H1 (cell line): Measurements from ENCODE around the gene MYO1D. TPM values are rescaled to one million over a fixed set of nuclear protein-coding genes. Genes with fewer than 3 reads are reported as not detected.

ENCODE experiments used
- CTCF ChIA-PET: fragments of 300-600 bp; sonication (Branson Sonifier 250); formaldehyde crosslinking; loops from one replicate; lab custom pipeline; 2021; ENCODE audit not compliant: partially characterized antibody; lab: Charles Lee
- POLR2A ChIA-PET: fragments of 300-600 bp; sonication (Branson Sonifier 250); formaldehyde crosslinking; loops from one replicate; lab custom pipeline; 2021; ENCODE audit warnings: inconsistent platforms; ENCODE audit not compliant: partially characterized antibody; lab: Charles Lee
- DNase-seq, 2 experiments: peaks; one replicate each; pipeline versions ENCODE4 v3.0.0 to v3.0.0-alpha.2; 2010 to 2022; ENCODE audit warnings: low spot score in 2 of 2, low read depth in 1 of 2, mixed read lengths in 1 of 2
- FAIRE-seq: peaks from 2 replicates; lab custom pipeline; 2011; peaks lifted over from hg19 to GRCh38; lab: Jason Lieb, UNC
- H2AFZ ChIP-seq: 2 replicates; pipeline ENCODE4 v1.8.1; 2012; ENCODE audit warnings: low read length, inconsistent platforms
- H2AK5ac ChIP-seq: 2 replicates; pipeline ENCODE4 v1.6.1; 2013; ENCODE audit warnings: low read depth, low read length
- H2BK120ac ChIP-seq: replicated peaks from 2 replicates; pipeline ENCODE3; 2013; ENCODE audit warnings: low read depth, low read length, inconsistent platforms
- H2BK12ac ChIP-seq: 2 replicates; pipeline ENCODE4 v1.6.1; 2013; ENCODE audit warnings: low read depth, low read length
- H2BK15ac ChIP-seq: 2 replicates; pipeline ENCODE4 v1.6.1; 2013; ENCODE audit warnings: low read length
- H2BK20ac ChIP-seq: 2 replicates; pipeline ENCODE4 v1.6.1; 2013; ENCODE audit warnings: low read length
- H2BK5ac ChIP-seq: 2 replicates; pipeline ENCODE4 v1.6.1; 2013; ENCODE audit warnings: low read depth, low read length
- H3K14ac ChIP-seq: 2 replicates; pipeline ENCODE4 v1.6.1; 2013; ENCODE audit warnings: inconsistent platforms; ENCODE audit not compliant: insufficient read length
- H3K18ac ChIP-seq: 2 replicates; pipeline ENCODE4 v1.6.1; 2013; ENCODE audit warnings: low read length; ENCODE audit errors: extremely low read depth
- H3K23ac ChIP-seq: 2 replicates; pipeline ENCODE4 v1.6.1; 2013; ENCODE audit warnings: inconsistent platforms; ENCODE audit not compliant: insufficient read length
- H3K23me2 ChIP-seq: 2 replicates; pipeline ENCODE4 v1.6.1; 2013; ENCODE audit warnings: low read depth, low read length
- H3K27ac ChIP-seq: 2 replicates; pipeline ENCODE4 v1.6.1; 2011; ENCODE audit warnings: low read depth, low read length, inconsistent platforms
- H3K27me3 ChIP-seq, 4 experiments: replicated peaks in 1 of 4; 1 replicate in 1 of 4; 2 replicates in 3 of 4; pipeline versions ENCODE4 v1.6.1 to v1.8.1; 2011 to 2013; ENCODE audit warnings: low read length in 3 of 4, mild to moderate bottlenecking in 3 of 4, inconsistent platforms in 2 of 4, mixed read lengths in 2 of 4, moderate library complexity in 1 of 4; ENCODE audit not compliant: control insufficient read depth in 3 of 4, insufficient read depth in 3 of 4; ENCODE audit errors: extremely low read depth in 1 of 4
- H3K36me3 ChIP-seq, 4 experiments: 2 replicates each; pipeline versions ENCODE4 v1.6.1 to v1.8.1; 2011 to 2013; ENCODE audit warnings: mild to moderate bottlenecking in 4 of 4, low read length in 3 of 4, moderate library complexity in 2 of 4, control low read depth in 1 of 4, inconsistent platforms in 1 of 4; ENCODE audit not compliant: insufficient read depth in 4 of 4, control insufficient read depth in 2 of 4
- H3K4ac ChIP-seq: replicated peaks from 2 replicates; pipeline ENCODE3; 2013; ENCODE audit warnings: low read length, low read depth, mixed read lengths, inconsistent platforms; ENCODE audit not compliant: insufficient read length
- H3K4me1 ChIP-seq, 4 experiments: replicated peaks in 1 of 4; 1 replicate in 1 of 4; 2 replicates in 3 of 4; pipeline versions ENCODE4 v1.6.1 to v1.8.1; 2011 to 2013; ENCODE audit warnings: low read length in 3 of 4, inconsistent platforms in 2 of 4, mixed read lengths in 1 of 4; ENCODE audit not compliant: insufficient read depth in 4 of 4, control insufficient read depth in 3 of 4
- H3K4me2 ChIP-seq, 2 experiments: 2 replicates each; pipeline versions ENCODE4 v1.6.1 to v1.8.1; 2011 to 2013; ENCODE audit warnings: low read depth in 2 of 2, low read length in 2 of 2, control low read depth in 1 of 2, inconsistent platforms in 1 of 2, mild to moderate bottlenecking in 1 of 2; ENCODE audit not compliant: insufficient read depth in 1 of 2
- H3K4me3 ChIP-seq, 4 experiments: fragments of 200-600, 300-600 bp in 1 of 4; sonication (generic), shearing (Covaris generic), sonication (Bioruptor Twin) in 1 of 4; 2 replicates each; pipeline versions ENCODE4 v1.5.1 to v1.8.1; 2011 to 2016; ENCODE audit warnings: low read length in 4 of 4, low read depth in 3 of 4, control low read depth in 2 of 4, inconsistent platforms in 2 of 4, mild to moderate bottlenecking in 2 of 4, mixed read lengths in 1 of 4, moderate library complexity in 1 of 4; ENCODE audit not compliant: insufficient read depth in 2 of 4; ENCODE audit errors: extremely low read depth in 1 of 4
- H3K56ac ChIP-seq: replicated peaks from 2 replicates; pipeline ENCODE3; 2013; ENCODE audit warnings: low read depth, mild to moderate bottlenecking, mixed read lengths, low read length, inconsistent platforms; ENCODE audit not compliant: insufficient read length
- H3K79me1 ChIP-seq: 2 replicates; pipeline ENCODE4 v1.6.1; 2013; ENCODE audit warnings: low read depth, low read length, control low read depth
- H3K79me2 ChIP-seq, 2 experiments: 2 replicates each; pipeline versions ENCODE4 v1.6.1 to v1.8.1; 2012 to 2013; ENCODE audit warnings: low read length in 2 of 2, mild to moderate bottlenecking in 2 of 2, inconsistent platforms in 1 of 2; ENCODE audit not compliant: insufficient read depth in 2 of 2, control insufficient read depth in 1 of 2
- H3K9ac ChIP-seq, 4 experiments: replicated peaks in 1 of 4; 1 replicate in 1 of 4; 2 replicates in 3 of 4; pipeline versions ENCODE4 v1.6.1 to v1.8.1; 2011 to 2013; ENCODE audit warnings: low read depth in 3 of 4, low read length in 3 of 4, control low read depth in 2 of 4, mild to moderate bottlenecking in 2 of 4, moderate library complexity in 2 of 4, inconsistent platforms in 1 of 4; ENCODE audit errors: extremely low read depth in 1 of 4
- H3K9me3 ChIP-seq, 2 experiments: 2 replicates each; pipeline versions ENCODE4 v1.6.1 to v1.8.1; 2012 to 2013; ENCODE audit warnings: mild to moderate bottlenecking in 2 of 2, moderate library complexity in 2 of 2, control low read depth in 1 of 2, inconsistent platforms in 1 of 2, low read depth in 1 of 2, low read length in 1 of 2, mixed read lengths in 1 of 2; ENCODE audit not compliant: insufficient read depth in 2 of 2
- H4K20me1 ChIP-seq, 2 experiments: replicated peaks in 1 of 2; 2 replicates each; pipeline versions ENCODE3 to v1.8.1; 2011 to 2013; ENCODE audit warnings: inconsistent platforms in 2 of 2, low read length in 2 of 2, mild to moderate bottlenecking in 1 of 2; ENCODE audit not compliant: insufficient read depth in 2 of 2, control insufficient read depth in 1 of 2
- H4K5ac ChIP-seq: 2 replicates; pipeline ENCODE4 v1.6.1; 2013; ENCODE audit warnings: low read length, low read depth, mixed read lengths, inconsistent platforms; ENCODE audit not compliant: insufficient read length
- H4K8ac ChIP-seq: 2 replicates; pipeline ENCODE4 v1.8.0; 2013; ENCODE audit warnings: mild to moderate bottlenecking, moderate library complexity, low read length, inconsistent platforms; ENCODE audit not compliant: insufficient read depth; ENCODE audit errors: extremely low read depth
- H4K91ac ChIP-seq: replicated peaks from 2 replicates; pipeline ENCODE3; 2013; ENCODE audit warnings: low read length, mixed read lengths, inconsistent platforms; ENCODE audit not compliant: insufficient read length
- CBX8 ChIP-seq: fragments of 300-800, 300-1000 bp; sonication (generic); IDR thresholded peaks from 2 replicates; pipeline ENCODE4 v1.7.1; 2016; ENCODE audit warnings: low read depth, low read length, borderline replicate concordance
- GABPA ChIP-seq: IDR thresholded peaks from 2 replicates; pipeline ENCODE4 v1.6.1; 2011; ENCODE audit warnings: mild to moderate bottlenecking, low read length, moderate library complexity, borderline replicate concordance; ENCODE audit not compliant: insufficient read depth
- HDAC2 ChIP-seq, 2 experiments: fragments of 300-600 bp in 1 of 2; sonication (generic) in 1 of 2; IDR thresholded peaks; 2 replicates each; pipeline ENCODE4 v1.6.1; 2011 to 2012; ENCODE audit warnings: low read depth in 2 of 2, low read length in 2 of 2, mild to moderate bottlenecking in 2 of 2, moderate library complexity in 2 of 2, borderline replicate concordance in 1 of 2, inconsistent platforms in 1 of 2
- KDM1A ChIP-seq: fragments of 200-600, 300-600 bp; sonication (generic); IDR thresholded peaks from 2 replicates; pipeline ENCODE4 v1.7.1; 2016; ENCODE audit warnings: mild to moderate bottlenecking, low read length, borderline replicate concordance
- MAX ChIP-seq: IDR thresholded peaks from 2 replicates; pipeline ENCODE4 v1.6.1; 2012; ENCODE audit warnings: inconsistent platforms
- PHF8 ChIP-seq: fragments of 200-600 bp; sonication (generic); conservative IDR thresholded peaks from 2 replicates; pipeline ENCODE4 v1.7.1; 2012; ENCODE audit warnings: low read depth, mild to moderate bottlenecking, inconsistent platforms, low read length, moderate library complexity
- USF2 ChIP-seq: IDR thresholded peaks from 2 replicates; pipeline ENCODE4 v1.6.1; 2011; ENCODE audit warnings: low read length, improper control_type of control experiment
- WGBS, 2 experiments: shearing (Covaris generic) in 1 of 2; methylation state at CpG; one replicate each; pipeline versions ENCODE4 v1.1.6 to v1.1.7; 2013 to 2015; ENCODE audit warnings: low lambda C conversion rate in 2 of 2, mixed read lengths in 2 of 2, inconsistent platforms in 1 of 2, low coverage in 1 of 2, missing lambda C conversion rate in 1 of 2; ENCODE audit not compliant: insufficient replicate concordance in 2 of 2, insufficient coverage in 1 of 2, insufficient read length in 1 of 2; ENCODE audit errors: extremely low coverage in 1 of 2, missing lambda C conversion rate in 1 of 2; 5-methylcytosine and 5-hydroxymethylcytosine counted together
- polyA plus RNA-seq, 7 experiments: library from polyadenylated mRNA; depleted of rRNA in 3 of 7; stranded (reverse) in 5 of 7; unstranded in 2 of 7; fragments of >200 nt in 5 of 7; fragments of 200-250 nt in 2 of 7; gene quantifications; 1 replicate in 5 of 7; 2 replicates in 1 of 7; 4 replicates in 1 of 7; pipeline versions ENCODE4 v1.2.1 to v1.2.3, GENCODE V29; 2011 to 2013; ENCODE audit warnings: missing spikeins in 2 of 7, mixed read lengths in 2 of 7
- total RNA-seq: library from RNA; stranded (reverse); fragmentation: NEBNext Ultra II Directional; extraction: Animal tissue kit (Norgen Biotek cat#: 25700); gene quantifications from 2 replicates; pipeline ENCODE4 v1.2.1, GENCODE V29; 2021

Gene MYO1D
- total and polyA plus RNA-seq, 2 of the 8 experiments (the other 6 are each of a cell fraction or from before 2014, with no cell fraction given), result 6.5 to 25.4 TPM

GRCh38 chr17:32487473-32488176 is 389.3 kb downstream of the MYO1D start:
- H3K23ac ChIP-seq, result peak overlapping the region; percentile 18
- POLR2A ChIA-PET, result interaction anchor here (0.8 to 5.4 kb wide), 10 partner anchors 8 to 44 kb away, joined by 3 to 35 read pairs (median 5); partner anchors contain the start of gene PSMD11
- no peaks in the 10 kb centered on the region for H3K9me3 ChIP-seq
- H3K36me3 ChIP-seq, result peaks cover 0 to 13% (median 4%) of the 10 kb centered on the region in 4 experiments; a peak in 3 of 8 replicates
- no peak for FAIRE-seq
- no peak overlapping the region for H2BK5ac ChIP-seq
- H3K4me3 ChIP-seq, result peak overlapping the region; percentile 51 to 74 (median 62)
- H3K27me3 ChIP-seq, result no peaks in the 10 kb centered on the region; a peak in 2 of 7 replicates
- H3K9ac ChIP-seq, result peak overlapping the region; percentile 52 to 86 (median 66); a peak in 6 of 7 replicates
- H3K18ac ChIP-seq, result peak overlapping the region; percentile 55; the same call in 1 of the 2 replicates
- peaks cover 8% of the 10 kb centered on the region for H3K23me2 ChIP-seq
- H4K20me1 ChIP-seq, result peaks cover 3 to 16% of the 10 kb centered on the region in 2 experiments
- H3K4me2 ChIP-seq, result peak overlapping the region; percentile 91 to 93
- H2AK5ac ChIP-seq, result 0 out of 2 replicates have a peak overlapping the region, but pooled peaks have one; percentile 67
- H3K79me1 ChIP-seq, result peaks cover 12% of the 10 kb centered on the region
- peaks cover 0 to 27% of the 10 kb centered on the region in 2 experiments; a peak in 2 of 4 replicates for H3K79me2 ChIP-seq
- DNase-seq, result no peak
- H4K91ac ChIP-seq, result peak overlapping the region; percentile 77
- H3K4me1 ChIP-seq, result peaks cover 10 to 48% (median 28%) of the 10 kb centered on the region in 4 experiments
- H2BK15ac ChIP-seq, result 0 out of 2 replicates have a peak overlapping the region, but pooled peaks have one; percentile 67
- H2BK120ac ChIP-seq, result no peak overlapping the region
- no peak overlapping the region for H3K4ac ChIP-seq
- H4K8ac ChIP-seq, result peak overlapping the region; percentile 18; the same call in 1 of the 2 replicates
- no peak overlapping the region for H3K56ac ChIP-seq
- H2AFZ ChIP-seq, result peak overlapping the region; percentile 1; the same call in 1 of the 2 replicates
- 41% methylated on average over 40 of the region's 59 CpGs; no CpG with 5 or more reads in 1 of the 2 experiments for WGBS, 2 experiments
- H3K27ac ChIP-seq, result peak overlapping the region; percentile 48; the same call in 1 of the 2 replicates
- H2BK12ac ChIP-seq, result peak overlapping the region; percentile 6; the same call in 1 of the 2 replicates
- no peak overlapping the region for H3K14ac ChIP-seq
- CTCF ChIA-PET, result interaction anchor here (0.9 to 9.6 kb wide), 5 partner anchors 9 to 30 kb away, joined by 4 to 71 read pairs (median 7); no protein-coding TSS in a partner anchor
- no peak overlapping the region for H4K5ac ChIP-seq
- no peak overlapping the region for H2BK20ac ChIP-seq
- TF ChIP-seq USF2 (no peak), GABPA (no peak), CBX8 (no peak), PHF8 (peak; percentile 42), MAX (no peak), KDM1A (0 out of 2 replicates have a peak, but pooled peaks have one; percentile 13), HDAC2 (IDR thresholded peaks at IDR 0.05; ENCODE audit: borderline replicate concordance in 1 of 2, low read depth in 2 of 2, low read length in 2 of 2) (0 out of 4 replicates have a peak, but pooled peaks of 1 of the 2 experiments have one; percentile 15)
